ENCODE results near the gene MAD1L1.

- no peak for TF ChIP-seq POLR2AphosphoS5 (IDR thresholded peaks at IDR 0.05; ENCODE audit: low read depth, low read length)
- no peak for TF ChIP-seq POLR2A (IDR thresholded peaks at IDR 0.05; ENCODE audit: low read depth, low read length)
- no peak for TF ChIP-seq TAF1 (IDR thresholded peaks at IDR 0.05; ENCODE audit: borderline replicate concordance, low read depth, low read length)
Observed at GRCh38 chr7:2228921-2229320, 3.8 kb downstream of the MAD1L1 start.
